ENCODE results near the gene TMEM44.
A peak's percentile ranks its signal among the peaks of the same experiment; 100 is the strongest.
"Not testable (repeated sequence)": the region's sequence is repeated elsewhere in the genome, so short reads cannot be mapped to it uniquely, and the experiment has no call there.

The TMEM44 gene

GRCh38 chr3:194607592-194608389 is 25.4 kb downstream of the TMEM44 start:
- DNase-seq: no peak

- no peak for DNase-seq
These were observed 26.3 kb downstream of the TMEM44 start for GRCh38 chr3:194606941-194607340.

- DNase-seq: no peak
These were observed 27.1 kb downstream of the TMEM44 start for GRCh38 chr3:194606163-194606562.

GRCh38 chr3:194605314-194605713 is 27.9 kb downstream of the TMEM44 start:
- not testable (repeated sequence) for DNase-seq

- no peak for DNase-seq
These were observed 28.4 kb downstream of the TMEM44 start for GRCh38 chr3:194604837-194605236.

GRCh38 chr3:194604126-194604525 is 29.1 kb downstream of the TMEM44 start:
- DNase-seq: no peak

GRCh38 chr3:194602669-194603171 is 30.5 kb downstream of the TMEM44 start:
- DNase-seq: no peak

GRCh38 chr3:194598771-194599557 is 34.3 kb downstream of the TMEM44 start:
- DNase-seq: no peak

GRCh38 chr3:194596906-194597305 is 36.3 kb downstream of the TMEM44 start:
- DNase-seq: no peak

- DNase-seq: no peak
These were observed 40.1 kb downstream of the TMEM44 start for GRCh38 chr3:194592798-194593752.

GRCh38 chr3:194588741-194589140 is 44.5 kb downstream of the TMEM44 start:
- no peak for DNase-seq

GRCh38 chr3:194588236-194588635 is 45.0 kb downstream of the TMEM44 start:
- DNase-seq: no peak

- no peak for DNase-seq
These were observed 45.7 kb downstream of the TMEM44 start for GRCh38 chr3:194587438-194587931.

- no peak for DNase-seq
These were observed 46.4 kb downstream of the TMEM44 start for GRCh38 chr3:194586836-194587235.

GRCh38 chr3:194585880-194586281 is 47.3 kb downstream of the TMEM44 start:
- peak; percentile 27 for DNase-seq

- no peak for DNase-seq
These were observed 48.4 kb downstream of the TMEM44 start for GRCh38 chr3:194584866-194585265.

GRCh38 chr3:194584320-194584776 is 48.9 kb downstream of the TMEM44 start:
- DNase-seq: no peak

GRCh38 chr3:194582196-194582905 is 50.9 kb downstream of the TMEM44 start:
- no peak for DNase-seq

GRCh38 chr3:194579091-194579606 is 54.1 kb downstream of the TMEM44 start:
- no peak for DNase-seq

GRCh38 chr3:194577986-194578905 is 55.0 kb downstream of the TMEM44 start:
- DNase-seq: no peak
